SJSA1 (cell line): ENCODE measurements around the gene SRSF6. TPM values are rescaled to one million over a fixed set of nuclear protein-coding genes. Genes with fewer than 3 reads are reported as not detected.
"Not testable (repeated sequence)": the region's sequence is repeated elsewhere in the genome, so short reads cannot be mapped to it uniquely, and the experiment has no call there.

ENCODE experiments used
- DNase-seq, 2 experiments: peaks; one replicate each; pipeline ENCODE4 v3.0.0-alpha.2; 2015 to 2020; ENCODE audit warnings: low spot score in 2 of 2, low read depth in 1 of 2
- H3K27ac ChIP-seq: fragments of 250-450 bp; sonication (Bioruptor Pico); 2 replicates; pipeline ENCODE4 v1.5.1; 2020; ENCODE audit warnings: mild to moderate bottlenecking, moderate library complexity
- H3K27me3 ChIP-seq: fragments of 250-450 bp; sonication (Bioruptor Pico); replicated peaks from 2 replicates; pipeline ENCODE4 v1.5.1; 2020; ENCODE audit warnings: mild to moderate bottlenecking, moderate library complexity
- H3K36me3 ChIP-seq: fragments of 250-450 bp; sonication (Bioruptor Pico); 2 replicates; pipeline ENCODE4 v1.5.1; 2020; ENCODE audit warnings: mild to moderate bottlenecking
- H3K4me1 ChIP-seq: fragments of 250-450 bp; sonication (Bioruptor Pico); replicated peaks from 2 replicates; pipeline ENCODE4 v1.6.1; 2021; ENCODE audit warnings: mild to moderate bottlenecking
- H3K4me3 ChIP-seq: fragments of 250-450 bp; sonication (Bioruptor Pico); 2 replicates; pipeline ENCODE4 v1.5.1; 2020; ENCODE audit warnings: mild to moderate bottlenecking
- H3K9me3 ChIP-seq: fragments of 250-450 bp; sonication (Bioruptor Pico); replicated peaks from 2 replicates; pipeline ENCODE4 v1.5.1; 2020; ENCODE audit warnings: mild to moderate bottlenecking
- total RNA-seq: library from RNA; depleted of rRNA; stranded (reverse); fragments of >200 nt; shearing (Covaris generic); gene quantifications from 2 replicates; pipeline ENCODE4 v1.2.3, GENCODE V29; 2014

The SRSF6 gene
- total RNA-seq, 1 experiment from 2014 or later, result 44.3 TPM

GRCh38 chr20:43434565-43434964 is 23.1 kb upstream of the SRSF6 start:
- Histone ChIP-seq H3K4me3 (no peak overlapping the region), H3K9me3 (0 out of 2 replicates have a peak, but pooled peaks cover 4% of the 10 kb centered on the region)
- no peak for DNase-seq

GRCh38 chr20:43438578-43439316 is 18.9 kb upstream of the SRSF6 start:
- H3K27ac ChIP-seq, result no peak overlapping the region
- H3K36me3 ChIP-seq, result no peaks in the 10 kb centered on the region
- no peak overlapping the region for H3K4me3 ChIP-seq
- peaks cover 11% of the 10 kb centered on the region; the same call in 1 of the 2 replicates for H3K27me3 ChIP-seq
- no peaks in the 10 kb centered on the region for H3K9me3 ChIP-seq
- H3K4me1 ChIP-seq, result no peaks in the 10 kb centered on the region
- peak in 1 of 2 experiments; percentile 22 for DNase-seq

More at GRCh38 chr20:43434565-43434964, 23.1 kb upstream of the SRSF6 start:
- Histone ChIP-seq H3K27ac (no peak overlapping the region), H3K27me3 (0 out of 2 replicates have a peak, but pooled peaks cover 3% of the 10 kb centered on the region), H3K36me3 (no peaks in the 10 kb centered on the region), H3K4me1 (no peaks in the 10 kb centered on the region)

- Histone ChIP-seq H3K27me3 (peaks cover 13% of the 10 kb centered on the region; the same call in 1 of the 2 replicates), H3K9me3 (no peaks in the 10 kb centered on the region), H3K27ac (no peak overlapping the region), H3K4me1 (no peaks in the 10 kb centered on the region), H3K36me3 (no peaks in the 10 kb centered on the region), H3K4me3 (no peak overlapping the region)
- DNase-seq, result no peak
Measured at GRCh38 chr20:43440531-43440930, 17.2 kb upstream of the SRSF6 start.

- H3K27ac ChIP-seq, result no peak overlapping the region
- no peaks in the 10 kb centered on the region for H3K4me1 ChIP-seq
- H3K4me3 ChIP-seq, result no peak overlapping the region
- no peak for DNase-seq
- no peaks in the 10 kb centered on the region for H3K36me3 ChIP-seq
- H3K27me3 ChIP-seq, result peaks cover 13% of the 10 kb centered on the region; the same call in 1 of the 2 replicates
- no peaks in the 10 kb centered on the region for H3K9me3 ChIP-seq
Measured at GRCh38 chr20:43442282-43442880, 15.3 kb upstream of the SRSF6 start.

- no peaks in the 10 kb centered on the region for H3K36me3 ChIP-seq
- DNase-seq, result no peak
- H3K4me1 ChIP-seq, result no peaks in the 10 kb centered on the region
- H3K27me3 ChIP-seq, result peaks cover 10% of the 10 kb centered on the region; the same call in 1 of the 2 replicates
- no peaks in the 10 kb centered on the region for H3K9me3 ChIP-seq
- H3K27ac ChIP-seq, result no peak overlapping the region
- H3K4me3 ChIP-seq, result no peak overlapping the region
Measured at GRCh38 chr20:43444107-43444506, 13.6 kb upstream of the SRSF6 start.

GRCh38 chr20:43446361-43446879 is 11.3 kb upstream of the SRSF6 start:
- Histone ChIP-seq H3K27me3 (peaks cover 14% of the 10 kb centered on the region), H3K27ac (no peak overlapping the region), H3K36me3 (no peaks in the 10 kb centered on the region), H3K4me3 (no peak overlapping the region), H3K4me1 (no peaks in the 10 kb centered on the region), H3K9me3 (no peaks in the 10 kb centered on the region)
- no peak for DNase-seq

GRCh38 chr20:43448431-43448747 is 9.3 kb upstream of the SRSF6 start:
- H3K4me1 ChIP-seq, H3K4me3 ChIP-seq, H3K27ac ChIP-seq, H3K36me3 ChIP-seq, H3K9me3 ChIP-seq, H3K27me3 ChIP-seq, DNase-seq: not testable (repeated sequence)

GRCh38 chr20:43448748-43449535 is 8.8 kb upstream of the SRSF6 start:
- DNase-seq, result no peak
- no peaks in the 10 kb centered on the region for H3K36me3 ChIP-seq
- no peak overlapping the region for H3K27ac ChIP-seq
- H3K9me3 ChIP-seq, result no peaks in the 10 kb centered on the region
- no peaks in the 10 kb centered on the region for H3K4me1 ChIP-seq
- H3K4me3 ChIP-seq, result no peak overlapping the region
- peaks cover 4% of the 10 kb centered on the region for H3K27me3 ChIP-seq

- Histone ChIP-seq H3K9me3 (no peaks in the 10 kb centered on the region), H3K36me3 (no peaks in the 10 kb centered on the region), H3K4me3 (no peak overlapping the region), H3K27me3 (peaks cover 4% of the 10 kb centered on the region; the same call in 1 of the 2 replicates), H3K4me1 (no peaks in the 10 kb centered on the region), H3K27ac (no peak overlapping the region)
- no peak for DNase-seq
Measured at GRCh38 chr20:43450841-43451799, 6.6 kb upstream of the SRSF6 start.

- peaks cover 4% of the 10 kb centered on the region; the same call in 1 of the 2 replicates for H3K27me3 ChIP-seq
Measured at GRCh38 chr20:43452404-43453126, 5.1 kb upstream of the SRSF6 start.

GRCh38 chr20:43456252-43456651 is 1.4 kb upstream of the SRSF6 start:
- not testable (repeated sequence) for H3K4me1 ChIP-seq, H3K9me3 ChIP-seq, H3K27ac ChIP-seq, H3K4me3 ChIP-seq, H3K27me3 ChIP-seq, DNase-seq
- H3K36me3 ChIP-seq, result peaks cover 25% of the 10 kb centered on the region

More at GRCh38 chr20:43452404-43453126, 5.1 kb upstream of the SRSF6 start:
- Histone ChIP-seq H3K4me1 (no peaks in the 10 kb centered on the region), H3K36me3 (no peaks in the 10 kb centered on the region), H3K9me3 (no peaks in the 10 kb centered on the region), H3K27ac (no peak overlapping the region), H3K4me3 (no peak overlapping the region)
- DNase-seq, result no peak

GRCh38 chr20:43456809-43457639 is 672 bp upstream of the SRSF6 start:
- Histone ChIP-seq H3K36me3 (peaks cover 32% of the 10 kb centered on the region), H3K27me3 (no peaks in the 10 kb centered on the region), H3K4me1 (0 out of 2 replicates have a peak, but pooled peaks cover 7% of the 10 kb centered on the region), H3K9me3 (no peaks in the 10 kb centered on the region), H3K27ac (peak overlapping the region; percentile 99), H3K4me3 (peak overlapping the region; percentile 88)
- peak; percentile 88 to 98 for DNase-seq
